ENCODE measurements around the gene RBM45.

RBM45 gene

DNA sequence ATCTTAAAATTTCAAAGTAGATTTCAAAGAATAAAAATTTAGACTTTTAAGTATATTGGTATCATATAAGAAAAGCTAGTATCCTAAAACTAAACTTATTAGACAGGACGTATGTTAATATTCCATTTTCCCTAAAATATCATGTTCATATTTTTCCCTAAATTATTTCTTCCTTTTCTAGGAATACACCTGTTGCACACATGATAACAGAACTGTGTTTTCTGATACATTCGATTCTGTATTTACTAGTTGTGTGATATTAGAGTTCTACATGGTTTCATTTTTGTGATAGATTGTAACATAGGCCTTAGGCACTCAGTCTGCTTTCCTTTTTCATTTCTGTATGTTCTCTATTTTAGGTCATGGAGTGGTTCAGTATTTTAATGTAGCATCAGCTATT lies 10.9 kb downstream of the RBM45 start:
- H3K4me3 ChIP-seq (ENCODE audit: low read depth, low read length), result no peak overlapping the region
- no peak for TF ChIP-seq CTCF (IDR thresholded peaks at IDR 0.05; ENCODE audit: low read depth, low read length)

DNA sequence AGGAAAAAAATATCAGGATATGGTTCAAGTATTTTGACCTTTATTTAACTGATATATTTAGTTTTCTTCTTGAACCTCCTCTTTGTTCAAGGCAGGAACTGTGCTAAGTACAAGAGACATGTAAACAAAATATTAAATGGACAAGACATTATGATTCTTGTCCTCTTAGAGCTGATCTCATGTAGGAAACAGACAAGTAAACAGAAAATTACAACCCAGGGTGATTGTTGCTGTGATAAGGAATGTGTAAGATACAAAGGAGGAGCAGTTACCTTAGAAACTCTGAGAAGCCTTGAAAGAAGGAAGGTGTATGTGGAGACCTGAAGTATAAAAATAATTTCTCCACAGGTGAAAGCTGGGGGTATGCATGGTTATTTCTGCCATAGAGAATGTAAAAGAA lies 12.9 kb downstream of the RBM45 start:
- no peak overlapping the region for H3K4me3 ChIP-seq (ENCODE audit: low read depth, low read length)
- no peak for TF ChIP-seq CTCF (IDR thresholded peaks at IDR 0.05; ENCODE audit: low read depth, low read length)

DNA sequence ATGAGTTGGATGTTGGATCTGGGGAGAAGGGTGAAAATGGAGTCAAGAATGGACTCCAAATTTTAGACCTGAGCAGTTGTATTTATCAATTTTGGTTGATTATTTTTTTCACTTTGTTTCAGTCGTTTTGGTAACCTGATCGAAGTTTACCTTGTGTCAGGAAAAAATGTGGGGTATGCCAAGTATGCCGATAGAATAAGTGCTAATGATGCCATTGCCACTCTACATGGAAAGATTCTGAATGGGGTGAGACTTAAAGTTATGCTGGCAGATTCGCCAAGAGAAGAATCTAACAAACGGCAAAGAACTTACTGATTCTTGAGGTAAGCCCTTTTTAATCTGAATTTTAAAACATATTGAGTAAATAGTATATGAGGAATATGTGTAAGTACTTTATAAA lies 13.6 kb downstream of the RBM45 start:
- no peak for TF ChIP-seq CTCF (IDR thresholded peaks at IDR 0.05; ENCODE audit: low read depth, low read length)
- H3K4me3 ChIP-seq (ENCODE audit: low read depth, low read length), result no peak overlapping the region

DNA sequence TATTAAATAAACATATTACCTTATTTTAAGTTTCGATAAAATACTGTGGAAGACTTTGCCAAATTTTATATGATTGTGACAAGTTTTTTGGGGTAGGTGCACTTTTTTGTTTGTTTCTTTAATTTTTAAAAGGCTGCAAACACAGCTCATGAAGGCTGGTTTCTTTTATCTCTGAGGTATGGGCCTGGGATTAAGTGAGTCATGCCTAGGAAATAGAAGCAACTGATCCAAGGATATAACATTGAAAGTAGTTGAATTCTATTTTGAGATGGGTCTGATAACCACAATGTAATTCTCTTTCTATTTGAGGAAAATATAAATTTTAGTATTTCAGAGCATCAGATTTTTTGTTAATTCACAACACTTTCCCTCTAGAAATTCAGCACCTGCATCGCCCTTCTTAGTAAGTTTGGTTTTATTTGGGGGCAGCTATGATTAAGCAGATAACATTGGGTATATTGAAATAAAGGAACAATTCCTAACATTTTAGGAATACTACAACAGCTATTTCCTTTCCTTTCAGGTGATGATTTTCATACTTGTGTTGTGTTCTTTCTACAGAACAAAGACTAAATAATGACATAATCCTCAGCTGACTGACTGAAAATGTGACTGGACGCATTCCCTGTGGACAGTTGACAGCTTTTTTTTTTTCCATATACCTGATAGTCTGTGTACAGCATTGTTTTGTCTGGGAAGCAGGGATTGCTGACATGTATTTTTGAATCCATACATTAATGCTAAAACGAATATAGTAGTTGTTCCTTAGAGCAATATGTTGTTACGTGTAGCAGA lies 16.8 kb downstream of the RBM45 start:
- TF ChIP-seq CTCF (IDR thresholded peaks at IDR 0.05; ENCODE audit: low read depth, low read length), result no peak
- H3K4me3 ChIP-seq (ENCODE audit: low read depth, low read length), result no peak overlapping the region

- no peak for TF ChIP-seq CTCF (IDR thresholded peaks at IDR 0.05; ENCODE audit: low read depth, low read length)
- no peak overlapping the region for H3K4me3 ChIP-seq (ENCODE audit: low read depth, low read length)
These were observed 24.2 kb downstream of the RBM45 start for GRCh38 chr2:178136321-178137025.

DNA sequence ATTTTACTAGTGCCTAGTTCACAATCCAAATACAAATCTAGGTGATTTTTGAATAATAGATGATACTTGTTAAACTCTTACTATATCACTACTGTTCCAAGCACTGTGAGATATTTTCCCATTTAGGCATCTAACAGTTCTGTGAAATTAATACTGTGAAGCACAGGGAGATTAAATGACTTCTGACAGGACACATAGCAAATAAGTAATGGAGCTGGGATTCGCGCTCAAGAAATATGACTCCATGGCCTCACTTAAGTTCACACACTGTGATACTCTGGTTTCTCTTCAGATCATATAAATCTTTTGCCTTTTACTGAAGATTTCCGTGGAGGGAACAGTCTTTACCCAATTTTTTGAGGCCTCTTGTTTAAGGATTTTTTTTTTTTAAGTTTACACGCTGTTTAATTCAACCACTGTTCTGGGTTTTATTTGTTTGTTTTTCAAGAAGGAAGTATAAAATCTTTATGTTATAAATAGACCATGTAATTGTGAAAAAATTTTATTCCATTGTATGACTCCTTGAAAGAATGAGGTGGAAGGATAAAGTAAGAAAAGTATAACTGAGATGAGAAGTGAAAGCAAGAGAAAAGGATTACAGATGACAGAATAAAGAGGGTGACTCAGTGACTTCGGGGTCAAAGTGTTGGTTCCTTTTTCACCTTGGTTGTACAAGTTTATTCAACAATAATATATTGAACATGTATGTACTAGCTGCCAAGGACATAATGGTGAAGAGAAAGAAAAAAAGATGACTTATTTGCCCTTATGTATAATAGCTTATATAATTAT lies 30.2 kb downstream of the RBM45 start:
- no peak for TF ChIP-seq CTCF (IDR thresholded peaks at IDR 0.05; ENCODE audit: low read depth, low read length)
- H3K4me3 ChIP-seq (ENCODE audit: low read depth, low read length), result no peak overlapping the region
